ENCODE data around the gene TACC2.

DNA sequence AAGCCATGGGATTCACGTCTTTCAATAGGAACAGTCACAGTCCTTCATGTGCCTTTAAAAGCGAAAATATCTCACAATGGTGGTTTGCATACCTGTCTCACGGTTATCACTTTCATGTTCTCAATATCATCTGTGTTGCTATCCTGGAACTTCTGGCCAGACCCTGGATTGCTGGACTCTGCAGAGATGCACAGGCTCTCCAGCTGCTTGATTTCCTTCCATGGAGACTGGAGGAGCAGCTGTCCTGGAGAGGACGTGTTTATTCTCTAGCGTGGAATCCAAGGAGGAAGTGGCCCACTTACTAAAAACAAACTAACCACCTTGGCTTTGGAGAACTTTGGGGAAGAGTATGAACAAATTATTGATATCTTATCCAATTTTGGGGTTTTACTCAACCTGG, 298.6 kb downstream of the TACC2 start:
- TF ChIP-seq POLR2A (IDR thresholded peaks at IDR 0.05; ENCODE audit: low read length) (no peak), GATA1 (IDR thresholded peaks at IDR 0.05; ENCODE audit: low read depth, low read length) (no peak)
